CD14-positive monocyte (primary cell): ENCODE data around the gene OR6C75. TPM values are rescaled to one million over a fixed set of nuclear protein-coding genes. Genes with fewer than 3 reads are reported as not detected.

Experiments
- polyA plus RNA-seq, 3 donors: library from polyadenylated mRNA; depleted of rRNA in 1 of 3; unstranded in 2 of 3; stranded (reverse) in 1 of 3; fragments of 300-500 nt in 2 of 3; fragments of >200 nt in 1 of 3; fragmentation: Illumina TruSeq in 2 of 3; gene quantifications; 1 replicate in 2 of 3; 2 replicates in 1 of 3; pipeline ENCODE4 v1.2.3, GENCODE V29; 2012 to 2021

The OR6C75 gene
- polyA plus RNA-seq, 3 donors, result not detected

Other genes starting within 250 kb of the OR6C75 start
- gene OR9K2, start 236.6 kb upstream of the OR6C75 start, polyA plus RNA-seq, result not detected
- gene OR10A7, start 141.9 kb upstream of the OR6C75 start, polyA plus RNA-seq, result not detected
- not detected for gene OR6C74, start 118.4 kb upstream of the OR6C75 start, polyA plus RNA-seq
- gene OR6C6, start 66.4 kb upstream of the OR6C75 start, polyA plus RNA-seq, result not detected
- gene OR6C1, start 48.6 kb upstream of the OR6C75 start, polyA plus RNA-seq, result not detected
- not detected for gene OR6C3, start 32.2 kb upstream of the OR6C75 start, polyA plus RNA-seq
- not detected for gene OR6C65, start 37.6 kb downstream of the OR6C75 start, polyA plus RNA-seq
- not detected for gene OR6C76, start 63.3 kb downstream of the OR6C75 start, polyA plus RNA-seq
- under 1 TPM in 1 of 3 donors, not detected in 2; 0.18 TPM for gene OR6C2, start 81.1 kb downstream of the OR6C75 start, polyA plus RNA-seq
- not detected for gene OR6C70, start 107.2 kb downstream of the OR6C75 start, polyA plus RNA-seq
- gene OR6C68, start 129.4 kb downstream of the OR6C75 start, polyA plus RNA-seq, result not detected
- not detected for gene OR6C4, start 186.6 kb downstream of the OR6C75 start, polyA plus RNA-seq
- gene OR2AP1, start 209.5 kb downstream of the OR6C75 start, polyA plus RNA-seq, result not detected